GM18907 (cell line): ENCODE results near the gene PARP11.
"Not testable (repeated sequence)": the region's sequence is repeated elsewhere in the genome, so short reads cannot be mapped to it uniquely, and the experiment has no call there.

Experiments used
- ATAC-seq: cut with Tn5 transposase; IDR thresholded peaks from one replicate; pipeline ENCODE4 v1.9.1; 2021; ENCODE audit warnings: mild to moderate bottlenecking, moderate library complexity; ENCODE audit not compliant: unreplicated experiment

Gene PARP11

DNA sequence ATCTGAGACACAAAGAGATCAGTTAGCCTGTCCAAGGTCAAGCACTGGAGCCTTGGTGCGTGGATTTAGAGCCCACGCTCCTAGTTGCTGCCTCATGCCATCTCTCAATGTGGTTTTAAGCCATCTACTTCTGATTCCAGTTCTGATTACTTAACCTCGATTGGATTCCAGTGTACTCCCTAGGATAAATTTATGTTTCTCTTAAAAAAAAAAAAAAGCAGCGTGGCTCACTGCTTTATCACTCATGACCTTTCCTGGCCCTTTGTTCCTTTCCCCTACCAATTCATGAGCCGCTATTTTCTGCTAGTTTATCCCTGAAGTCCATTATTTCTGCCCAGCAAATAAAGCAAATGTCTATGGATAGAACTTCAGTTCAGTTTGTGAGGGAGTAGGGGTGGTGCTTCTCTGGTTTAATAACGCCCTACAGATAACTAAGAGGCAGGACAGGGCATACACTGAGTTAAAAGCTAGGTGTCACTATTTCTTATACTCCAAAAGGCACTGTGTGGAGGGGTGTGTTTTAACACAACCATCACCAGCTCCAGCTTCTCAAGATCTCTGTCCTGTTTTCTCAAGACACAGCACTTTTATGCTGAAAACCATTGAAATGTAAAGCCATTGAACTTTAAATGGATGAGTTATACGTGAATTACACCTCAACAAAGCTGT is 9.8 kb upstream of the PARP11 start:
- no peak for ATAC-seq

GRCh38 chr12:3882406-3882805 is 9.2 kb upstream of the PARP11 start:
- no peak for ATAC-seq

DNA sequence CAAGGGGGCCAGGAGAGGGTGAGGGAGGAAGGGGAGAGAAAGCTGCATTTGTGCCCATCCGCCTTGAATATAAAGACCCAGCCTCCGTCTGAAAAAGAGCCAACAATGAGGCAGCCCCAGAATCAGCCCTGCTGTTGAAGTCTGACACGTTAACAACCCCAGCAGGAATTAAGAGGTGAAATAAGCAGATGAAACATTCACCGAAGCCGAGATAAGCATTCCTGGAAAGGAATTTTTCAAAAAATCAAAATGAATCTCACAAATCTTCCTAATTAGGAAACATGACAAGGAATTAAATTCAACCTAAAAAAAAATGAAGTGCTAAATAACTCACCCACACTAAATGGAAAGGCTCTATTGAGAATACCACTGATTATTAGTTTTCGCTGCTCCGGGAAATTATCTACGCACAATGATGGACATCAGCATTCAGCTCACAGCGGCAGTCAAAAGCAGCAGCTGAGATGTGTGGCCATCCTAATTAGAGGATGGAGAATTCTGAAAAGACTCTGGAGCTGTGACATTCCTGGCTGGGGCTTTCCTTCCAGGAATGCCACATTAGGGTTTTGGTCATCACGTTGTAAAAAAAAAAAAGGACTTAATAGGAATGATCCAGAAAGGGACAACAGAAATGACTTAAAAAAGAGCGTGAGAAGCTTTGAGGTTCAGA is 8.2 kb upstream of the PARP11 start:
- no peak for ATAC-seq

GRCh38 chr12:3879846-3880245 is 6.6 kb upstream of the PARP11 start:
- no peak for ATAC-seq

GRCh38 chr12:3871356-3871755 is 1.8 kb downstream of the PARP11 start:
- ATAC-seq: no peak

GRCh38 chr12:3869865-3870264 is 3.3 kb downstream of the PARP11 start:
- no peak for ATAC-seq

GRCh38 chr12:3869433-3869832 is 3.8 kb downstream of the PARP11 start:
- ATAC-seq: no peak

GRCh38 chr12:3863756-3864155 is 9.4 kb downstream of the PARP11 start:
- no peak for ATAC-seq

DNA sequence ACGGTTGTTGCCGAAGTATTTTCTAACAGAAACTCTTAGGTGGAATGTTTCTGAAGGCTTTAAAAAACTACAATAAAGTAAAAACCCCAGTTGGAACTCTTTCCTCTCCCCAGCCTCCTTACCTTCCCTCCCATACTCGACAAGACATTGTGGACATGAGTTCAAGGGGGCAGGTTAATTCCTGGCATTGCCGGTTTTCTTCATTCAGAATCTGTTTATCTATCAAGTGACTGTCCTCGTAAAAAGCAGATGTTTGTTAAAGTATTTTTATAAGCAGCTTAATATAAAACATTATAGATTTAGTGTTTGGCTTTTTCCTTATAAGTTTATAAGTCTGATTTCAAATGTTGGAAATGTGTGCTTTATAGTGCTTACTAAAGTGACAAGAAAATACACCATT is 30.7 kb downstream of the PARP11 start:
- ATAC-seq: no peak

- no peak for ATAC-seq
These were observed 31.4 kb downstream of the PARP11 start for GRCh38 chr12:3841783-3842182.

DNA sequence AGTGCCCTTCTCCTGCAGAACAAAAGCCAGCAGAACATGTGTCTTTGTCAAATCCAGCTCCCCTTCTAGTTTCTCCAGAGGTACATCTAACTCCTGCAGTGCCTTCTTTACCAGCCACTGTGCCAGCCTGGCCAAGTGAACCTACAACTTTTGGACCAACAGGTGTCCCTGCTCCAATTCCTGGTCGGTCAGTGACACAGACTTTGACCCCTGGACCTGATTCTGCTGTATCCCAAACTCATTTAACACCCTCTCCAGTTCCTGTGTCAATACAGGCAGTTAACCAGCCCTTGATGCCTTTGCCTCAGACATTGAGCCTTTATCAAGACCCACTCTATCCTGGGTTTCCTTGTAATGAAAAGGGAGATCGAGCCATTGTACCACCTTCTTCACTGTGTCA is 32.4 kb downstream of the PARP11 start:
- not testable (repeated sequence) for ATAC-seq

DNA sequence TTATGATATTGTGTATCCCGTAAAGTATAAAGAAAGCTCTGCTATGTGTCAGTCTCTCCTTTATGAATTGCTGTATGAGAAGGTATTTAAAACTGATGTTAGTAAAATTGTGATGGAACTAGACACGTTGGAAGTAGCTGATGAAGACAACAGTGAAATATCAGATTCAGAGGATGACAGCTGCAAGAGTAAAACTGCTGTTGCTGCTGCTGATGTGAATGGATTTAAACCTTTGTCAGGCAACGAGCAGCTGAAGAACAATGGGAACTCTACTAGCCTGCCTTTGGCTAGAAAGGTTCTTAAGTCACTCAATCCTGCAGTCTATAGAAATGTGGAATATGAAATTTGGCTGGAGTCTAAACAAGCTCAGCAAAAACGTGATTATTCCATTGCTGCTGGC is 33.5 kb downstream of the PARP11 start:
- not testable (repeated sequence) for ATAC-seq

GRCh38 chr12:3838701-3839548 is 34.3 kb downstream of the PARP11 start:
- ATAC-seq: not testable (repeated sequence)

DNA sequence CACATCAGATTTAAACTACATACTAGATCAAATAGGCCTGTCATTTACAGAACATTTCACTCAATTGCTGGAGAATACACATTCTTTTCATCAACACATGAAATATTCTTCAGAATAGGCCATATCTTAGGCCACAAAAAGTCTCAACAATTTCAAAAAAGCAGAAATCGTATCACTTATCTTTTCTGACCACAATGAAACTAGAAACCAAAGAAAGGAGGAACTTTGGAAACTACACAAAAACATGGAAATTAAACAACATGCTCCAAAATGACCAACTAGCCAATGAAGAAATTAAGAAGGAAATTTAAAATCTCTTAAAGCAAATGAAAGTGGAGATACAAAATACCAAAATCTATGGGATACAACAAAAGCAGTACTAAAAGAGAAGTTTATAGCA is 35.1 kb downstream of the PARP11 start:
- ATAC-seq: no peak

- no peak for ATAC-seq
These were observed 36.1 kb downstream of the PARP11 start for GRCh38 chr12:3837049-3837448.

- ATAC-seq: no peak
These were observed 36.6 kb downstream of the PARP11 start for GRCh38 chr12:3836641-3837040.

DNA sequence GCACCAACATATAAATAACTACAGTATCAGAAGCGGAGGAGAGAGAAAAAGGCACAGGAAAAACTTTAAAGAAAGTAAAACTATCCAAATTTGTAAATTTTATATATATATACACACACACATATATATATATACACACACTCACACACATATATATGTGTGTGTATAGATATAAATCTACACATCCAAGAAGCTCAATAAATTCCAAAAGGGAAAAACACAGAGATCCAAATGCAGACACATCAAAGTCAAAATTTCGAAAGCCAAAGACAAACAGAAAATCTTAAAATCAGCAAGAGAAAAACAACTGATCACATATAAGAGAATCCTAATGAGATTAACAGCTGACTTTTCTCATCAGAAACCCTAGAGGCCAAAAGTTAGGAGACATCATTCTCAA is 37.3 kb downstream of the PARP11 start:
- ATAC-seq: no peak

DNA sequence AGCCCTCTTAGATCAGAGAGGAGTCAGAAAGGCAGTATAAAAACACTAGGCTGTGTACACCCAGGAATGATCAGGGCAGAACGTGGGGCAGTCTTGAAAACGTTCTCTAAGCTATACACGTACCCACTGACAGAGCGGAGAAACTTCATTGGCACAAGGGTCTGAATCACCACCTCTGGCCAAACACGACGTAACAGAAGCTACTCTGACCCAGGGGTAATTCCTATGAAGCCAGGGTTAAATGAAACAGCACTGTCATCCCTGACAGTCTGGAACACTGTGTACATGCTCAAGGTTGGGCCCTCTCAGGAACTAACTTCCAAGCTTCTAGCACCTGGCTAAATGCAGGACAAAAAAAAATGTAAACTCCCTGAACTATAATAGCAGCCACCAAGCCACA is 38.4 kb downstream of the PARP11 start:
- ATAC-seq: no peak

DNA sequence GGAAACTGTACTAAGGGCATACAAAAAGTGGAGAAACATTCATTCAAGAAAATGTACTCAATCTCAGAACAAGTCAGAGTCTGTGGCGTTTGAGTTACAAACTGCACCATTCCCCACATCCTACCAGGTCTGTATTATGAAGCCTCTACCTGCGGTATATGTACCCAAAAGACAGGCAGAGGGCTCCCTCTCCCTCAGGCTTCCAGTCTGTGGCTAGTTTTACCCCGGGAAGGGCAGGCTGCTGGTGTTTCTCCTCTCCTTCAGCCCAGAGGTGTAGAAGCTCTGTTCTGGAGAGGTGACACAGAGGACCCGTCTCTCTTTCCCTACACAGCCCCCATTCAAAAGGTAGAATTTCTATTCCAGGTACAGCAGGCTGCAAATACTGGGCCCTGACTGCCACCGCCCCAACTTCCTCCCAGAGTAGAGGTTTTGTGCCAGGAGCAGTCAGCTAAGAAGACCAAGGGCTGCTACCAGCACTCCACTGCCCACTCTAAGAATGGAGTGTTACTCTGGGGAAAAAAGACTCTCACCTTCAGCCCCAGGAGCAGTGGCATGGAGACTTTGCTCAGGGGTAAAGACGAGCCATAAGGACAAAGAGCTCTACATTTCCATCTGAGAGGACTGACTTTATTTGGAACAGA is 39.4 kb downstream of the PARP11 start:
- no peak for ATAC-seq

DNA sequence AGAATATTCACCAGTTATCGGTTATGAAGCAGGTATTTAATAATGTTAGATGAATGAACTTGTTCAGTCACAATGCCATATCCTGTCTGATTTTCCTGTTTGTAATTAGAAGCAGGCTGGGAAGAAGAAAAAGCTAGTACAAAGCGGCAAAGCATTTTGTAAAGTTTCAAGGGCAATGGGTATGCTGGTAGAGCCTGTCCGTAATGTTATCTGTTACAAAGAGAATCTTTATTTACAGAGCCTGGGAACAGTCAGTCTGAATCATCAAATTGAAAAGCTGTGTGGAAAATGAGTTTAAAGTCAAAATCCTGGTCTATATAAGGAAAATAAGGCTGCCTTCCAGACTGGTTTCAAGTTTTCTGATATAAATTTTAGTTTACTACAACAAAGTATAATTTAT is 40.5 kb downstream of the PARP11 start:
- no peak for ATAC-seq

DNA sequence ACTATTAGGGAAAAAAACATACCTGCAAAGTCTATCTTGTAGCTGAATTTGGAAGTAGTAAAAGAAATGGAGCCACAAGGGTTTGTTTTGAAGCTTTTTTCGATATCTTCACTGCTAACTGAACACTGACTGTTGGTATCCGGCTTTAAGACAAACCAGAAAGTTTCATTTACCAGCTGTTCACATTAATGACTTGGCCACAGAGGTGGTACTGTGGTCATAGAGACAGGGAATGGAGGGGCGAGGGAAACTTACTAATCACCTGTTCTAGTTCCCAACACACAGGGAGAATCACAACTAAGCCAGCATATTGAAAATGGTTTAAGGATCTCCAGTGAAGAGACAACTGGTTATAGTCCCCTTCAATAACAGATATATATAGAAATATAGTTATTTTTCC is 44.3 kb downstream of the PARP11 start:
- no peak for ATAC-seq
